Cortex of kidney (tissue), 1 donor: ENCODE measurements around the gene MEGF6.

Experiments
- DNase-seq: peaks from one replicate; lab custom pipeline; 2025; lab: John Stamatoyannopoulos, UW

Gene MEGF6

DNA sequence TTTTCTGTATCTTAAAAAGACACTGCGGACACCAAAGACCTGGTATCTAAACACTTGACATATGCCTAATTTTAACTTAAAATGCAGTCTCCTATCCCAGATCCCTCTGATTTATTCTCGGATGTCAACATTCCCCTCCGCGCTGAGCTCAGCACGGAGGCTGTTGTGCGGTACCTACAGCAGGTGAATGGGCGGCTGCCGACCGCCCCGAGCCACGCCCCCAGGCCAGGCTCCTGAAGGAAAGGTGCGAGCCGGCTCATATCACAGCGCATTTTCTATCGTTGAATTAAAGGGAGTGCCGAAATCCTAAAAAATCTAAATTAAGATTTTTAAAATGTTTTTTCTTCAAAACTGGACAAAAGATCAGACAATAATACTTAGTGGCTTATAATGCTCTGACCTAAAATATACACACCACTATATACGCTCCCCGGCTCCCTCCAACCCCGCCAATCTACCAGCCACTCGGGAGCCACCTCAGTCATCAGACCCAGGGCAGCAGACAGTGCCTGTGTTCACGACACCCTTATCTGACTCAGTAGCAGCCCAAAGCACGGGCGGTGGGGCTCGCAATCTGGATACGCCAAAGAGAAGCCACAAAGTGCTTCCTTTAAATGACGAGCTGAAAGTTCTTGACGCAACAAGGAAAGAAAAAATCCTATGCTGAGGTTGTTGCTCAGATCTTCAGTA, 34.5 kb upstream of the MEGF6 start:
- DNase-seq = no peak

- no peak for DNase-seq
Measured at GRCh38 chr1:3645247-3645646, 33.9 kb upstream of the MEGF6 start.

DNA sequence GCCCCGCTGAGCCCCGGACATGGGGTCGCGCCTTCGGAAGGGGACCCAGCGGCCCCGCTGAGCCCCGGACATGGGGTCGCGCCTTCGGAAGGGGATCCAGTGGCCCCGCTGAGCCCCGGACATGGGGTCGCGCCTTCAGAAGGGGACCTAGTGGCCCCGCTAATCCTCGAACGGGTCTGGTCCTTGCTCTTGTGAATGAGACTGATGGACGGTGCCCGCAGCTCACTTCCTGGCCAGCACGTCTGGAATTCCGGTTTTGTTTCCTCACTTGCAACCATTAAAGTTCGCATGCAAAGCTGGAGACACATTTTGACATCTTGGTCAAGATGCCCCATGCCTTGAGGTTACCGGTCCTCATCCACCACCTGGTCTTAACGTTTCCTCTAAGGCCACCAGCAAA, 33.0 kb upstream of the MEGF6 start:
- no peak for DNase-seq

GRCh38 chr1:3642919-3643675, 31.8 kb upstream of the MEGF6 start:
- DNase-seq = no peak

GRCh38 chr1:3641816-3642215, 30.5 kb upstream of the MEGF6 start:
- DNase-seq = no peak

DNA sequence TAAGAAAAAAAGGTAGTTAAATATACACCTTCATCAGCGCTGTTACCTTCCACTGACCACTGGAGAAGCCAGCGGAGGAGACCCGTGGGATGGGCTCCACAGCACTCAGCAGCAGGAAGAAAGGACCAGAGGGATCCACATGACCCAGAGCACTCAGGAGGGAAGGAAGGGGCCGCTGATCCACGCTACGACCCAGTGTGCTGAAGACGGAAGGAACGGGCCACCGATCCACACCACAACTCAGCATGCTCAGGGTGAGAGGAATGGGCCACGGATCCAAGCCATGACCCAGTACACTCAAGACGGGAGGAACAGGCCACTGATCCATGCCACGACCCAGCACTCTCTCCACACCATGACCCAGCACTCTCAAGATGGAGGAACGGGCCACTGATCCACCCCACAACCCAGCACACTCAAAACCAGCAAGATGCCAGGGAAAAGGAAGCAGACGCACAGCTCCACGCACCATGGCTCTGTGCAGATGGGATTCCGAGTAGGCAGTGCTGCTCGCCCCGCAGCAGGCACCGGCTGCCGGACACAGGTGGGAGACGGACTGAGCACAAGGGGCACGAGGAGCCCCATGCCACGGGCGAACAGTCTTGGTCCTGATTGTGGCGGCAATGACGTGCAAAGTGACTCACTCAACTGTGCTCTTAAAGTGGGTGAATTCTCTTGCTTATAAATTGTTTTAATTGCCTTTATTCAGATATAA, 29.9 kb upstream of the MEGF6 start:
- DNase-seq = no peak

- no peak for DNase-seq
Measured at GRCh38 chr1:3640121-3640837, 29.0 kb upstream of the MEGF6 start.

- DNase-seq = no peak
Measured at GRCh38 chr1:3639397-3639911, 28.1 kb upstream of the MEGF6 start.

- no peak for DNase-seq
Measured at GRCh38 chr1:3638676-3639075, 27.4 kb upstream of the MEGF6 start.

DNA sequence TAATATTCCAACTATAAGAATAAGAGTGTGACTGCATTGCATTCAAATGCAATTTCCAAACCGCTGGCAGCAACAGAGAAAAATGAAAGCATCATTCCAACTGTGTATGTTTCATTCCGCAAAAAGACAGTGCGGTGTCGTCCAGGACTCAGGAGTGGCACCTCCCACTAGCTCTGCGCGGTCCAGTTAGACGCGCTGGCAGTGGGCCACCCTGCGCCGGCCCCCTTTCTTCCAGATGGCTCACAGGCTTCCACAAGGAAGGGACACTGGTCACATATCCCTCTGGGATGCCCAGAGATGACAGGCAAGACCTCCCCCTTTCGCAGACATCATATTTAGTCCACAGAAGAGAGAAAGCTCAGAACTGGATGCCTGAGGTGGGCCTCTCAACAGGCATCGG, 26.7 kb upstream of the MEGF6 start:
- no peak for DNase-seq

GRCh38 chr1:3636531-3636930, 25.2 kb upstream of the MEGF6 start:
- DNase-seq = no peak

- DNase-seq = no peak
Measured at GRCh38 chr1:3636080-3636479, 24.8 kb upstream of the MEGF6 start.

DNA sequence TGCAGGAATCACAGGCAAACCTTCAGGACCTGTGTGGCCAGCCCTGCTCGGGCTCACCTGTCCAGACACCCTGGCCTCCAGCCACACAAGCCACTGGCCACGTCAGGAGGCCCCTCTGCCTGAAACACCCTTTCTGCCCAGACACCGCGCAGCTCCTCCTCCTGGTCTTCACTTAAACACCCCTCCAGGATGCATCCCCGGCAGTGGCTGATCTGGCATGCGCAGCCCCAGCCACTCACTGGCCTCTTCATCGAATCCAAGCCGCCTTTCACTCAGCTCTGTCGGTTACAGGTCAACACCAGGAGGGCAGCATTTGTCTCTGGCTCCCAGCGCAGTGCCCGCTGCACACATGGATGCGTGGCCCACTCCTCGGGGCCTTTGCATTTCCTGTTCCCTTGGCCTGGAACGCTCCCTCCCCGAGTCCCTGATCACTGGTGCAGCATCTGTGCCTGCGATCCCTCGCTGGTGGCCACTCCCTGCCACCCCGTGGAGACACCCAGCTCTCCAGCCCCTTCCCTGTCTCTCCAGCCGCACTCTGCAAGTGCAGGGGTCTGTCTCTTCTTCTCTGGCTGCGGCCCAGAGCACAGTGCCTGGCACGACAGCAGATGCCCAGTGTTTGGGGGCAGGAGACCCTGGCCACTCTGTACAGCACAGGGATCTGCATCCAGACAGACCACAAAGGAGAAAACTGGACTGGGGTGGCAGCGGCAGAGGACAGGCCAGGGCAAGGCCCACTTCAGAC, 22.9 kb upstream of the MEGF6 start:
- no peak for DNase-seq

DNA sequence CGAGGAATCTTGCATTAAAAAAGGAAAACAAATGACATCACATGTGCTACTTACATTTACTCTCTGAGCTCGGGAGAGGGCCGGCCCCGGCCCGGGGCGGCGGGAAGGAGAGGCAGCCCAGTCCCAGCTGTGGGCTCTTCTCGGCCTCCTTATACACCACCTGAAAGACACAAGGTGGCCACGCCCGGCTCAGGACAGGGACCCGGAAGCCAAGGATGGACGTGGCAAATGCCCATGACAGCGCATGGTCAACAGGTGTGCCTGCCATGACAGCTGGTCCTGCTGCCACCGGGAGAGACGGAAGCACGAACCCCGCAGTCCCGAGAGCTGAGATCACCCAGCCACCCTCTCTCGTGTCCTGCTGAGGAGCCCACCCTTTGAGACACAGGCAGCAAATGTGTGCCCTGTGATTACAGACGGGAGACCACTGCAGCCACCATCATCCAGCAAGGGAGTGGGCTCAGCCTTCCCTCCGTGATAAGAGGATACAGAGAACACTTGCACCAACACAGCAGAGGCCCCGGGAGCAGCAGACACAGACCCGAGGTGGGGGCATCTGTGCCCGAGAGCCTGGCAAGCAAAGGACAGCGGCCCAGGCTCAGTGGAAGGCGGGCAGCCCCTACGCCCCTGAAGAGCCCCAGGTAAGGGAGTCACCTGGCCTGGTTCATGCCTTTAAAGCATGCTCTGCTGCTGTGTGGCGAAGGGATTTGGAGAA, 22.2 kb upstream of the MEGF6 start:
- DNase-seq = no peak

DNA sequence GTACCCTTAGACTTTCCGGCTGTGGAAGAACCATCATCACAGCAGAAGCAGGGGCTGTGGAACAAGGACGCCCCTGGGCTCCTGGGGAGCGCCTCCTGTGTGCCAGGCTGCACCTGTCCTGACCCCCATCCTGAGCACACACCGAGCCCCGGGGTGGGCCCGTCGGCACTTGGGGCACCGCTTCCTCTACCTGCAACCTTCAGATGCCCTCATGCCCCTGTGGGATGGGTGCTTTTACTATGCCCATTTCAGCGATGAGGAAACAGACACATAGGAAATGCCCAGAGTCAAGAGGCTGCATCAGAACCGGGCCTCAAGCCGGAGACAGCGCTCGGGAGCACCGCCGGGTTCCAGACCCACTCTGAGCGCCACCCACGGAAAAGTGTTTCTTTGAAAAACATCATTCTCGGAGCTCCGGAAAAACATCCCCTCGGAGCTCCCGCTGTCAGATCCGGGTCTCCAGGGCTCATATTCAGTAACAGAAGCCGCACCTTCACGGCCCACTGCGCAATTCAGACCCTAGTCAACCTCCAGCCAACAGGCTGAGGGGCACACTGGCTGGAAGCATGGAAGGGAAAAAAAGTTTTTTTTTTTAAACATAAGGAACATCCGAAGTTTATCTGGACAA, 21.5 kb upstream of the MEGF6 start:
- no peak for DNase-seq

GRCh38 chr1:3632298-3632697, 21.0 kb upstream of the MEGF6 start:
- no peak for DNase-seq

- no peak for DNase-seq
Measured at GRCh38 chr1:3631320-3632260, 20.3 kb upstream of the MEGF6 start.

DNA sequence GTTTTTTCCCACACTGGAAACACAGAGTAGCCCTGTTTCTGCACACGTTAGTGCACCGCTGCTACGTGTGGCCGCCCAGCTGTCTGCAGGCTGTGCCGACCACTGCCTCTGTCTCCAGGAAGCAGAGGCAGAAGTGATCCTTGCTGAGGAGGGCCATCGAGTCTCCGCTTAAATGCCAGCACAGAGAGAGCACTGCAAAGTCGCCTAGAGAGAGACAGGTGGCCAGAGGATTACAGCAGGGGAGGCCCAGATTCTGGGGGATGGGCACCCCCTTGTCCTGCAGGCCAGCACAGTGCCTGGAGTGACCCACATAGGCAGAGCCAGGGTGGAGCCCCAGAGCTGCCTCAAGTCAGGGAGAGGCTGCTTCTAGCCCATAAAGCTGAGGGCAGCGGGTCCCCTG, 19.6 kb upstream of the MEGF6 start:
- no peak for DNase-seq

DNA sequence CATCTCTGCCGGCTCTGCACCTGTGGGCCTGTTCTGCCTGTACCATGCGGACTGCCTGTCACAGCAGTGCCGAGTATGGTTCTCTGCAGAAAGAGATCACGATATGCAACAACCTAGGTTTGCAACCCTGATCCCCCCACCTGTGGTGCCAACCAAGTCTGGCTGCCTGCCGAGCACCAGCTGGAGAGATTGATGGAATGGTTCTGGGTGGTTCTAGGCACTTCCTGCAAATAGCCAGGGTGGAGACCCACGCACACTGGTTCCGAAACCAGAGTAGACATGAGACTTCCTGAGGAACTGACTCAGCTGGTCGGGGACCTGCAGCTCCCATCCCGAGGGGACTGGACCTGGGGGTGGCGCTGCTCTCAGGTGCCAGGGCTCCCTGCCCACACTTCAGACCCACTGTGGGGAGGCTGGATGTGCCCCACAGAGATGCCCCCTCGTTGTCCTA, 18.9 kb upstream of the MEGF6 start:
- DNase-seq = no peak
